HG02623 (cell line): ENCODE results near the gene ACAP2.
A peak's percentile ranks its signal among the peaks of the same experiment; 100 is the strongest.
"Not testable (repeated sequence)": the region's sequence is repeated elsewhere in the genome, so short reads cannot be mapped to it uniquely, and the experiment has no call there.

Experiments used
- ATAC-seq: cut with Tn5 transposase; IDR thresholded peaks from one replicate; pipeline ENCODE4 v1.9.1; 2021; ENCODE audit warnings: moderate library complexity; ENCODE audit not compliant: unreplicated experiment

The ACAP2 gene, protein sequence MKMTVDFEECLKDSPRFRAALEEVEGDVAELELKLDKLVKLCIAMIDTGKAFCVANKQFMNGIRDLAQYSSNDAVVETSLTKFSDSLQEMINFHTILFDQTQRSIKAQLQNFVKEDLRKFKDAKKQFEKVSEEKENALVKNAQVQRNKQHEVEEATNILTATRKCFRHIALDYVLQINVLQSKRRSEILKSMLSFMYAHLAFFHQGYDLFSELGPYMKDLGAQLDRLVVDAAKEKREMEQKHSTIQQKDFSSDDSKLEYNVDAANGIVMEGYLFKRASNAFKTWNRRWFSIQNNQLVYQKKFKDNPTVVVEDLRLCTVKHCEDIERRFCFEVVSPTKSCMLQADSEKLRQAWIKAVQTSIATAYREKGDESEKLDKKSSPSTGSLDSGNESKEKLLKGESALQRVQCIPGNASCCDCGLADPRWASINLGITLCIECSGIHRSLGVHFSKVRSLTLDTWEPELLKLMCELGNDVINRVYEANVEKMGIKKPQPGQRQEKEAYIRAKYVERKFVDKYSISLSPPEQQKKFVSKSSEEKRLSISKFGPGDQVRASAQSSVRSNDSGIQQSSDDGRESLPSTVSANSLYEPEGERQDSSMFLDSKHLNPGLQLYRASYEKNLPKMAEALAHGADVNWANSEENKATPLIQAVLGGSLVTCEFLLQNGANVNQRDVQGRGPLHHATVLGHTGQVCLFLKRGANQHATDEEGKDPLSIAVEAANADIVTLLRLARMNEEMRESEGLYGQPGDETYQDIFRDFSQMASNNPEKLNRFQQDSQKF

DNA sequence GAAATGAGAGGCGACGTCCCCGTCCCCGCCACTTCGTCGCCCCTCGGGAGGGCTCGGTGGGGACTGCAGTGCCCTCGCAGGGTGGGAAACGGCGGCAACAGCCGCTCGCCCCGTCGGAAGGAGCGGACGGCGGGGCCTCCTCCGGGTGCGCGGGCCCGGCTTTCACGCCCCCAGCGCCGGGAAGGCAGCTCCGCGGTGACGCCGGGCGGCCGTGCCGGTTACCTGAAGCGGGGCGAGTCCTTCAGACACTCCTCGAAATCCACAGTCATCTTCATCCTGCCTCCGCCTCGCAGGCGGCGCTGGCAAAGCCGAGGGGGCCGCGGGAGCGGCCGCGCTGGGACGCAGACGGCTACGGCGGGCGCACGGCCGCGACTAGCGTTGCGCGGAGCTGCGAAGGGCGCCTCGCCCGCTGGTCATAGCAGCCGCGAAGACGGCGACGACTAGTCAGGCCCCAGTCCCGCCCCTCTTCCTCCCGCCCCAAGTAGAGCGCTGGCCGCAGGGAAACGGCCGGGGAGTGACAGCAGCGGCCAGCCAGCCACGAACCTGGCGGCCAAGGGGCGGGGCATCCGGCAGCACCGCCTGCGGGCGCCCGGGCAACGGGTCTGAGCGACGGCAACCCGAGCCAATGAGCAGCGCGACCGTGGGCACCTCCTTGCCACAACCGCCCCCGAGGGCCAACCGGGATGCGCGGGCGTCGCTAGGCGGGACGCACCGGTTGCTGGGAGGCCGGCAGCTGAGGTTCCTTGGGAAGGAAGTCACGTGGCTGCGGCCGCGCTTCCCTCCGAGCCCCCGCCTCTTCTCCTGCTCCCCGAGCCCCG lies at the start of gene ACAP2:
ACAP2 (minus strand) TSS at position 448 of the 818 bp plus-strand sequence; CDS start at position 275, 173 bp downstream.
- peak; percentile 93 for ATAC-seq

DNA sequence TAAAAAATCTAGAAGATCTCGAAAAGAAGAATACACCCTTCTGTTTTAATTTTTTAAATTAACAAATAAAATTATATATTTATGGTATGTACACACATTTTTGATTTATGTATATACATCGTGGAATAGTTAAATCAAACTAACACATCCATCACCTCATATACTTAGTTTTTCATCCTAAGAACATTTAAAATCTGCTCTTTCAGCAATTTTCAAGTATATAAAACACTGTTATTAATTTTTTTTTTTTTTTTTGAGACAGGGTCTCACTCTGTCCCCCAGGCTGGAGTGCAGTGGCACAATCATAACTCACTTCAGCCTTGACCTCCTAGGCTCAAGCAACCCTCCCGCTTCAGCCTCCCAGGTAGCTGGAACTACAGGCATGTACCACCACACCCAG lies 32.8 kb upstream of the ACAP2 start:
- ATAC-seq: no peak

DNA sequence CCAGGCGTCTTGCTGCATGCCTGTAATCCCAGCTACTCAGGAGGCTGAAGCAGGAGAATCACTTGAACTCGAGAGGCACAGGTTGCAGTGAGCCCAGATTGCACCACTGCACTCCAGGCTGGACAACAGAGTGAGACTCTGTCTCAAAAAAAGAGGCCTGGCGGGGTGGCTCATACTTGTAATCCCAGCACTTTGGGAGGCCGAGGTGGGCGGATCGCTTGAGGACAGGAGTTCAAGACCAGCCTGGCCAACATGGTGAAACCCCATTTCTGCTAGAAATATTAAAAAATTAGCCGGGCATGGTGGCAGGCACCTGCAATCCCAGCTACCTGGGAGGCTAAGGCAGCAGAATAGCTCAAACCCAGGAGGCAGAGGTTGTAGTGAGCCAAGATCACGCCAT lies 32.3 kb upstream of the ACAP2 start:
- ATAC-seq: not testable (repeated sequence)

DNA sequence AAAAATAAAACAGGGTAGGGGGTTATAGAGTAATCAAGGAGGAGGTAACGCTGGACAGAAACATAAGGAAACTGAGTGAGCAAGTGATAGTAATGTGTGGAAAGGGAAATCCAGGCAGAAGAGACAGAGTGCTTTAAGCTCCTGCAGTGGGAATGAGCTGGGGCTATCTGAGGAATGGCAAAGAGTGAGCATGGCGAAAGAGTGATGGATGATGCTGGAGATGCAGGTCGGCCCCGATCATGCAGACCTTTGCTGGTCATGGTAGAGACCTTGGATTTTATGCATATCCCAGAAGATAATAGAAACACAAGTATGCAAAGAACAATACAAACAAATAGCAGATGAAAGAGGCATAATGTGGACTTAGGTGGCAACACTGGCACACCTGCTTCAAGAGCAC lies 26.0 kb upstream of the ACAP2 start:
- no peak for ATAC-seq

DNA sequence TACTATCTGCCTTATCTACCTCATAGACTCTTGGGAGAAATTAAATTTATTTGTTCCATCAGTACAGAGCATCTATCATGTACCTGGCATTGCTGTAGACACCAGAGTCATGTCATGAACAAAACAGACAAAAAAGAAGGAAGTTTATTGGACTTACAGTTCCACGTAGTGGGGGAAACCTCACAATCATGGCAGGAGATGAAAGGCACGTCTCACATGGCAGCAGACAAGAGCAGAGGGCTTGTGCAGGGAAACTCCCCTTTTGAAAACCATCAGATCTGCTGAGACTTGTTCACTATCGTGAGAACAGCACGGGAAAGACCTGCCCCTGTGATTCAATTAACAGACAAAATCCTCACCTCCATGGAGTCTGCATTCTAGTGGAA lies 25.6 kb upstream of the ACAP2 start:
- ATAC-seq: no peak

DNA sequence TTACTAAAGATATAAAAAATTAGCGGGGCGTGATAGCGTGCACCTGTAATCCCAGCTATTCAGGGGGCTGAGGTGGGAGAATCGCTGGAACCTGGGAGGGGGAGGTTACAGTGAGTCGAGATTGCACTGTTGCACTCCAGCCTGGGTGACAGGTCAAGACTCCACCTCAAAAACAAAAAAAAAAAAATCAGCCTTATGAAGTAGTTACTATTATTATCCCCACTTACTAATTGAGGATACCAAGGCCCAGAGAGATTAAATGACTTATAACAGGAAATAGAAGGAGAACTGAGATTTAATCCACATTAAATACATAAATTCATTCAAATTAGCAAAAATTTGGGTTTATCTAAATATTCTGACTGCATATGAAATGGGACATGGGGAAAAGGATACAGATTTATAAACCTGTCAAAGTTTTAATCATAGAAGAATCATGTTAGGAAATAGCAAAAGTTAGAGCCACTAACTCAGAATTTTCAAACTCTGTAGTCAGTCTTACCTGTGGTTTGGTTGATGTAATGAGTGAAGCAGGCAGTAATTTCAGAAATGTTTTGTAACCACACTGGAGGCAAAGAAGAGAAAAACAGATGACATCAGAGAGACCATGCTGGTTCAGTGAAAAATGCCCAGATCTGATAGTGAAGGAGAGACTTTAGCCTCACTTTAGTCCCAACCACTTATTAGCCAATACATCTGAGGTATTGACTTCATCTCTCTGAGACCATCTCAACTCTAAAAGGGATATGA lies 25.0 kb upstream of the ACAP2 start:
- ATAC-seq: no peak

DNA sequence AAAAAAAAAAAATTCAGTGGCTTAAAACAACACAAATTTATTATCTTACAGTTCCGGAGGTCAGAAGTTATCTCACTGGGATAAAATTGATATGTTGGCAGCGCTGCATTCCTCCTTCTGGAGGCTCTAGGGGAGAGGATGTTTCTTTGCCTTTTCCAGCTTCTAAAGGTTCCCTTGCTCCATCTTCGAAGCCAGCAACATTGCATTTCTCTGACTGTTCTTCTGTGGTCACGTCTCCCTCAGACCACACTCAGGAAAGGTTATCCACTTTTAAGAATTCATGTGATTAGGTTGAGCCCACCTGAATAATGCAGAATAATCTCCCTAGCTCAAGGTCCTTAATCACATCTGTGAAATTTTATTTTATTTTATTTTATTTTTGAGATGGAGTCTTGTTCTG lies 23.4 kb upstream of the ACAP2 start:
- no peak for ATAC-seq

DNA sequence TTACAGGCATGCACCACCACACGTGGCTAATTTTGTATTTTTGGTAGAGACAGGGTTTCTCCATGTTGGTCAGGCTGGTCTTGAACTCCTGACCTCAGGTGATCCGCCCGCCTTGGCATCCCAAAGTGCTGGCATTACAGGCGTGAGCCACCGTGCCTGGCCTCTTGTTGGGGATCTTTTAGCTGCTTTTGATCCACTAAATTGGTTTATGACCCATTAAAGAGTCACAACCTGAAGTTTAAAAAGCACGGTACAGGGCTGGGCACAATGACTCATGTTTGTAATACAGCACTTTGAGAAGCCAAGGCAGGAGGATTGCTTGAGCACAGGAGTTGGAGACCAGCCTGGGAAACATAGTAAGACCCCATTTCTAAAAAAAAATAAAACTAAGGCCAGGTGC lies 20.1 kb upstream of the ACAP2 start:
- ATAC-seq: not testable (repeated sequence)

DNA sequence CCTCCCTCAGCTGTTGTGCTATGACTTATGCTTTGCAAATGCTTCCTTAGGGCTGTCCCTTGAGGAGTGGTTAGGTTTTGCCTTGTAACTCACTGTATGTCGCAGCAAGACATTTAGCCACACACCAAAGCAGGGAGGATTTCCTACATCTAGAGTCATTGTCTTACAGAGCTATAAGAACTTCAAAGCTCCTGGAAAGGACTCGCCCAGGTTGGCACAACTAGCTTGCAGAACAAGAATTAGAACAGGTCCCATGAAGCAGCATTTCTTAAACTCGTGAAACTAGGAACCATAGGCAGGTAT lies 19.4 kb upstream of the ACAP2 start:
- no peak for ATAC-seq

DNA sequence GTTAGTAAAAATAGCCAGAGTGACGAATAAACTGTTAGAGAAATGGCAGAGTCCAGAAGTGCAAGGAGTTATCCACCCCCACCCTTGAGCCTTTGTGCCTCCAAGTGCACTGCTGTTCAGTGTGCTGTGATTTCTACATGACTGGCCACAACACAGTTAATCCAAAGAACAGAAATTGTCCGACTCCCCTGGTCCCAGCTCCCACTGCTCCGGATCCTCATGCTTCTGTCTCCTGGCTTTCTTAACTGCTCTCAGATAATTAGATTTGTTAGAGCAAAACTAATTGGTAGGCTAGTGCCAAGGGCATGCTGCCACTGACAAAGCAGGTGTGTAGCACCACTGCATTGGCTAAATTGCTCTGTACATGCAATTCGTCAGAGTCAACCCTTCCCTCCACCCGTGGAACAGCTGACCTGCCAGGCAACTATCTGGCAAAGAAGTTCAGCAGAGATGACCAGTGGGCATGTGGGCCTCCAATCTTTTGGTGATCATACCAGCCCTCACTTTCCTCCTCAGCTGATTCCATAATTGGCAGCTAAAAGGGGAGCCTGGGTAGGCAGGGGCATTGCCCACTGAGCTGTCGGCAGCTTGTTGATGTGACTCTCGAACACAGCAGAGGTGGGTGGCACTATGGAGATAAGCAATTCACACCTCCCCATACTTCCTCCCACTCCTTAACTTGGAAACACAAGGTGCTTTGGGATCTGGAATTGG lies 18.9 kb upstream of the ACAP2 start:
- no peak for ATAC-seq

DNA sequence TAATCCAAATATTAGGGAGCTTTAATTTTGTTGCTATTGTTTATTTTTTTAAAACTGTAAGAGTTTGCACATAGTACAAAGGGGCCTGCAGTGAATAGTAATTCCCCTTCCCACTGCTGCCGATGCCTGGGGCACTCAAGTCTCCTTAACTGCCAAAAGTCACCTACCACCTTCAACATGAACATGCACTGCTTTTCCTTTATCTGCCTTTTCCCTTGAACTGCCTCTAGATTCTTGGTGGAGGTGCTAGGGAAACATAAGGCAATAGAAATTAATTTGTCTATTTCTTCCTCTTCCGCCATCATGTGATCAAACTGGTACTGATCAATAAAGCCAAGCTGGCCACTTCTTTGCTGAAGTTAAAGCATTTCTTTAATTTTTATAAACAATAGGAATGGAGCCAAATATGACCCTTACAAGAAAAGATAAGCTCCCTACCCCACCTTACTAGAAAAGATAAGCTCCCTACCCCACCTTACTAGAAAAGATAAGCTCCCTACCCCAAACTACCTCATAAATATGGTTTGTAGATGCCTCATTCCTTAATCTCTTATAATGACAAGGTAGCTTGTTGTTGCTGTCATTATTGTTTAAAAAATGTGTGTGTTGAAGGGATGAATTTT lies 17.4 kb upstream of the ACAP2 start:
- no peak for ATAC-seq

DNA sequence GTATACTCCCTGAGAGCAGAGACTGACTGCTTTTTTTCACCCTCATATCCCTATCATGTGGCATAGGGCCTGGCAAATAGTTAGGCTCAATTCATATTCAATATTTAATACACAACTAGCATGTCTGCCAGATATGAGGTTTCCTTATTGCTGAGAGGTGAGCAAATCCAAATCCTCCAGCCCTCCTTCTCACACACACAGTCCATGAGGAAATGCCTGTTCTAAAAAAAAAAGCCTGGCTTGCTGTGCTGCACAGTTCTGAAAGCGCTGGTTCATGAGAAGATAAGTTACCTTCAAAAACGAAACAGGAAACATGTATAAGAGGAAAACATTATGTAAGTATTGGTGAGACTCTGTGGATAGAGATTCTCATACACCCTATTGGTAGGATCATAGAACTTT lies 15.5 kb upstream of the ACAP2 start:
- no peak for ATAC-seq

DNA sequence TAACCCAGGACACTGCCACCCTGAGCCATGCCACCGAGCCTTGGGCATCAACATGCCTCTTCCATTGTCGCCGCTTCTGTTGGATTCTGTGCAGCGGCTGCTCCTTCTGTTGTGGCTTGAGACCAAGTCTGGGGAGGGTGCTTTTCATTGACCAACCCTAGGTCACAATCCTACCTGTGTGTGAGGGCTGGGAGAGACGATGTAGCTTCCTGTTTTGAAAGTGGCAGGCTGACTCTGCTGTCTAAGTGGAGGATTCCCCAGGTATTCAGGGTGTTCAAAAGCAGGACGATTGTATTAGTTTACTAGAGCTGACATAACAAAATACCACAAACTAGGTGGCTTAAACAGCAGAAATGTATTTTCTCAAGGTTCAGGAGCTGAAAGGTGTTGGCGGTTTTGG lies 13.0 kb upstream of the ACAP2 start:
- no peak for ATAC-seq

DNA sequence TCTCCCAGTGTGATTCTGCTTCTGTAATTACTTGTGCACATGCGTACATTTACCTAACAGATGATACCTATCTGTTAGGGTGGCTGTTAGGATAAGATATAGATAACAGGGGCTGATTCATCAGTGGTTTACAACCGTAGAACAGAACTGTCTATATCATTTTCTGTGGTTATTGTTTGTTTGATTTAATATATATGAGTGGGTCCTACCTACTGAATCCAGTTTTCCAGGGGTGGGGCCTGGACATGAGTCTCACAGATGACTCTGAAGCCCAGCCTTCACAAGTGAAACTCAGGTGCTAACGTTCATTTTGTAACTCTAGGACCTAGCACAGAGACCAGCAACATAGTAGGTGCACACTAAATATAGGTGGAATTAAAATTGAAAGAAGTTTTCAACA lies 10.4 kb upstream of the ACAP2 start:
- ATAC-seq: no peak

DNA sequence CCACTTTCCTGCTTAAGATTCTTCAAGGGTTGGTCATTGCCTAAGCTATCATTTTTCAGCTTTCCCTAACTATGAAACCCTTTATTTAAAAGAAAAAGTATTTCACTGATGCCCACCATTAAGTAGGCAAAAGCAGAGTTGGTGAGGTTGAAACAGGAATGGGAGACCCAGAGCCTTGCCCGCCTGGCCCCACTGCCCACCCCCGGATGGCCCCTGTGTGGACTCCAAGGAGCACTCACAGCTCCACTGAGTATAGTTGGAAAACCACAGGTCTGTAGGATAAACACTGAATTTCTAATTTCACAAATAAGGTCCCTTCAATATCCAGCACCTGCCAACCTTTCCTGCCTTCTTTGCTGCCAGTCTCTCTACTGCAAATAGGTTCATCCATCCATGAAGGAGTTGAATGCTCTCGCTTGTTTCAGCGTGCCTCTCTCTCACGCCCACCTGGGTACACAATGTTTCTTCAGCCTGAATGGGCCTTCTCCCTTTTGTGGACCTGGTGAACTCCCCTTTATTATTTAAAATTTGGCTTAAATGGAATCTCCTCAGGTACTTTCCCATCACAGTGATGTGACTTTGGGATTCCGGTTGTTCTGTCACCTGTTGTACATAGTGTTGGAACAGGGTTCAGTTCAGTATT lies 8.7 kb upstream of the ACAP2 start:
- no peak for ATAC-seq

DNA sequence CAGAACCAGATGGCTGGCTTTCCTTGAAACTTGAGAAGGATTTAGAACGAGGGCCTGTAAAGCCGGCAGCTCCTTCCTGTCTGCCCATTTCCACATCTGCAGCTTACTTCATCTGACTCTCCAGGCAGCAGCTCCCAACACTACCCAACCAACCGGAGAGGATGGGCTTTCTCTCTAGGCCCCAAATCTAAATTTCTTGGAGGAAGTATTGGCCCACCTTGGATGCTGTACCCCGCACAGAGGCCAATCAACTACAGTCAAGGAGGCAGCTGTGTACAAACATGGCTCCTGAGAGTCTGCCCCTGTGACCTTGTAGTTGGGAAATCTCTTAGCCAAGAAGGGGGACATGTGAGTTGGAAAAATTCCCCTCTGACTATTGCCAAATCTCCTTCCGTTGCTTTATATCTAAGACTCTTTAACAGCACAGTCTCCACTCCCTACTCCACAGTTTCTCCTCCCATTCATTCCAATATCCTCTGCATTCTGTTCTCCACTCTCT lies 8.0 kb upstream of the ACAP2 start:
- ATAC-seq: no peak

DNA sequence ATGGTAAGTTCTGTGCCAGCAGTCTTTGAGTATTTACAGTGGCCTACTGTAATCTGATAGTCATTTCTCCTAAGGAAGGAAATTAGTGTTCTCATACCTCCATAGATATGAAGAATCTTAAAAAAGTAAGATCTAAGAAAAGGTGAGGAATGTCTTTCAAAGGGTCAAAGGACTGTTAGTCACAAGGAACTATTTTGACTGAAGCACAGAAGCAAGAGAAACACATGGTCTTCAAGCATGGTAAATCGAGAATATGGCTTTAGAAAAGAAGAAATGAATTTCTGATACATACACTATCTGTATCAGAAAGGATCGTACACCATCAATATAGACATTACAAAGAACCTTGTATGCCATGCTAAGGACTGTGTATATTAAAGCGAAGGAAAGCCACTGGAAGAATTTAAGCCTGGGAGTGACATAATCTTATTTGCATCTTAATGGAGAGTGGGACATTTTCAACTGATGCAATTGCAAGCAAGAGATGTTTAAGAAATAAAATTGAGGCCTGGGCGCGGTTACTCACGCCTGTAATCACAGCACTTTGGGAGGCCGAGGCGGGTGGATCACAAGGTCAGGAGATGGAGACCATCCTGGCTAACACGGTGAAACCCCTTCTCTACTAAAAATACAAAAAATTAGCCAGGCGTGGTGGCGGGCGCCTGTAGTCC lies 5.5 kb upstream of the ACAP2 start:
- no peak for ATAC-seq

DNA sequence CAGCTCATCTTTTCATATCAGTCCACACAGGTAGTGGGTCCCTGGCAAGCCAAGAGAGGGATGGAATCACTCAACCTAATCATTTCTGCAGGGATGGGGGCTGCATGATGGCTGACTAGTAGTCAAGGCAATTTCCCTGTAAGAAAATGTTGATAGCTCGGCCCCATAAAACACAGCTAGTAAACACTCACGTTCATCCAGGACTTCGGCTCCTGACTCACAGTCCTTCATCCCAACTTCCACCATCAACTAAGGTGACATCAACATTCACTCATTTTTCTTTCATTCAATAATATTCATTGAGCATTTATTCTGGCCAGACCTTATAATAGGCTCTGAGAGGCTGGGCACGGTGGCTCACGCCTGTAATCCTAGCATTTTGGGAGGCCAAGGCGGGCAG lies 4.4 kb upstream of the ACAP2 start:
- ATAC-seq: no peak

DNA sequence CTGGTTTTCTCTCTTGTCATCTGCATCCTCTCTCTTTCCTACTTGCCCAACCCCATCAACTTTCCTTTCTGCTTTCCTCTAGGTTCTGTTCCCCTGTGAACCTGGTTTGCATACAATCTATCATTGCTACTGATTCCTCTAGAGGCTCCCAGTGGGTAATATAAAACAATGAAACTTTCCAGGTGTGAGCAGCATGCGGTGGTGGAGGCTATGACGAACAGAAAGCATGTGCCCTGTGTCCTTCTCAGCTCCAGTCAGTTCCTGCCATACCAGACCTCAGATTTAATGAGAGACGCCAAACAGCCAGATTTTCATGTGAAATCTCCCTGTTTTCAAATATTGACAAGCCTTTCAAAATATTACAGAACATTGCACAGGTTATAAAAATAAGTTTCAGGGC lies 3.5 kb upstream of the ACAP2 start:
- no peak for ATAC-seq
